Measurements from ENCODE around the gene KIF26B. TPM values are rescaled to one million over a fixed set of nuclear protein-coding genes. Genes with fewer than 3 reads are reported as not detected.

The KIF26B gene
- total and polyA plus RNA-seq, 7 donors: 0.01 to 0.32 (median 0.06) TPM

- H3K4me3 ChIP-seq: no peak overlapping the region
- H3K4me1 ChIP-seq: no peaks in the 10 kb centered on the region
- no peak for ATAC-seq
- 81 to 88% (median 85%) methylated on average over 17 of the region's 17 CpGs for WGBS, 3 donors
- H3K9me3 ChIP-seq: no peaks in the 10 kb centered on the region
- H3K36me3 ChIP-seq (ENCODE audit: insufficient read depth in 1 of 2, low read depth in 1 of 2): no peaks in the 10 kb centered on the region
- peaks cover 0 to 22% (median 0%) of the 10 kb centered on the region in 3 donors for H3K27me3 ChIP-seq (ENCODE audit: insufficient read depth in 3 of 3, low read length in 2 of 3)
- DNase-seq: no peak
- no peak overlapping the region for H3K27ac ChIP-seq
- intact Hi-C loops (cut with DNase I): no loop called here
- TF ChIP-seq CTCF (IDR thresholded peaks at IDR 0.05): no peak
These were observed 20.6 kb upstream of the KIF26B start for GRCh38 chr1:245133995-245134715.

GRCh38 chr1:245142171-245142798, 12.5 kb upstream of the KIF26B start:
- DNase-seq: no peak
- no peaks in the 10 kb centered on the region for H3K36me3 ChIP-seq (ENCODE audit: insufficient read depth in 1 of 2, low read depth in 1 of 2)
- no peak for TF ChIP-seq CTCF (IDR thresholded peaks at IDR 0.05)
- H3K4me1 ChIP-seq: no peaks in the 10 kb centered on the region
- no peak overlapping the region for H3K27ac ChIP-seq
- no peak for ATAC-seq
- no peak overlapping the region for H3K4me3 ChIP-seq
- peaks cover 0 to 19% (median 0%) of the 10 kb centered on the region in 3 donors for H3K27me3 ChIP-seq (ENCODE audit: insufficient read depth in 3 of 3, low read length in 2 of 3)
- 70 to 84% (median 71%) methylated on average over 18 of the region's 18 CpGs for WGBS, 3 donors
- H3K9me3 ChIP-seq: no peaks in the 10 kb centered on the region
- intact Hi-C loops (cut with DNase I): no loop called here

GRCh38 chr1:245142976-245143375, 11.8 kb upstream of the KIF26B start:
- Histone ChIP-seq H3K9me3 (no peaks in the 10 kb centered on the region), H3K27me3 (ENCODE audit: insufficient read depth in 3 of 3, low read length in 2 of 3) (peaks cover 0 to 20% (median 2%) of the 10 kb centered on the region in 3 donors), H3K36me3 (ENCODE audit: insufficient read depth in 1 of 2, low read depth in 1 of 2) (no peaks in the 10 kb centered on the region), H3K4me1 (no peaks in the 10 kb centered on the region), H3K27ac (no peak overlapping the region), H3K4me3 (no peak overlapping the region)
- 73 to 83% (median 83%) methylated on average over 14 of the region's 14 CpGs for WGBS, 3 donors
- TF ChIP-seq CTCF (IDR thresholded peaks at IDR 0.05): no peak
- intact Hi-C loops (cut with DNase I): no loop called here
- ATAC-seq (no peak), DNase-seq (no peak)

DNA sequence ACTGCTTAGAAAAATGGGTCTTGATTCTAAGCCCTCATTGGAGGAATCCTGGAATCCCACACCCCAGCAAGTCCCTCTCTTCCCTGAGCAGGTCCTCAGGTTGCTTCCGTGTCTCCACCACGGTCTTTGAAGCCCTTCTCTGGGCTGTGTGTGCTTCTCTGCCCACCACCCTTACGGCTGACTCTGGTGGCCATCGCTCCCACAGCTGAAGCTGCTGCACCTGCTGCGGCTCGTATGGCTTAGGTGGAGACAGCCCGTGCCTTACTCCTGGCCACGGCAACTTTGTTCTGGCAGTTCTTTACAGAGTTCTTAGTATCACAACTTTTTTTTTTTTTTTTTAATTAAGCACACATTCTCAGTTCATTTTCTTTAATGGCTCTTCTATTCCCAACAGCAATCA, 10.9 kb upstream of the KIF26B start:
- intact Hi-C loops (cut with DNase I): no loop called here
- ATAC-seq (no peak), DNase-seq (no peak)
- H3K36me3 ChIP-seq (ENCODE audit: insufficient read depth in 1 of 2, low read depth in 1 of 2): no peaks in the 10 kb centered on the region
- peaks cover 0 to 15% (median 4%) of the 10 kb centered on the region in 3 donors for H3K27me3 ChIP-seq (ENCODE audit: insufficient read depth in 3 of 3, low read length in 2 of 3)
- H3K4me3 ChIP-seq: no peak overlapping the region
- 41 to 66% (median 53%) methylated on average over 8 of the region's 8 CpGs for WGBS, 3 donors
- H3K4me1 ChIP-seq: no peaks in the 10 kb centered on the region
- TF ChIP-seq CTCF (IDR thresholded peaks at IDR 0.05): no peak
- H3K9me3 ChIP-seq: no peaks in the 10 kb centered on the region
- no peak overlapping the region for H3K27ac ChIP-seq
